ENCODE data around the gene MR1.
"Not testable (repeated sequence)": the region's sequence is repeated elsewhere in the genome, so short reads cannot be mapped to it uniquely, and the experiment has no call there.

Gene MR1

GRCh38 chr1:181033128-181033798 is 520 bp upstream of the MR1 start:
- Histone ChIP-seq H3K9me3 (ENCODE audit: control insufficient read depth, insufficient read depth, low read depth, low read length) (no peaks in the 10 kb centered on the region), H3K36me3 (ENCODE audit: control insufficient read depth, insufficient read depth, low read length) (no peaks in the 10 kb centered on the region), H3K27ac (ENCODE audit: low read depth, low read length) (no peak overlapping the region), H3K4me3 (ENCODE audit: low read depth, low read length) (no peak overlapping the region), H3K9ac (ENCODE audit: low read length) (no peak overlapping the region), H3K27me3 (ENCODE audit: control insufficient read depth, insufficient read depth, low read length) (no peaks in the 10 kb centered on the region), H3K4me1 (ENCODE audit: control insufficient read depth, insufficient read depth, low read length) (no peaks in the 10 kb centered on the region; the same call in 1 of the 2 replicates)

- H3K36me3 ChIP-seq (ENCODE audit: control insufficient read depth, insufficient read depth, low read length); H3K27ac ChIP-seq (ENCODE audit: low read depth, low read length); H3K9ac ChIP-seq (ENCODE audit: low read length); H3K4me3 ChIP-seq (ENCODE audit: low read depth, low read length); H3K4me1 ChIP-seq (ENCODE audit: control insufficient read depth, insufficient read depth, low read length); H3K27me3 ChIP-seq (ENCODE audit: control insufficient read depth, insufficient read depth, low read length); H3K9me3 ChIP-seq (ENCODE audit: control insufficient read depth, insufficient read depth, low read depth, low read length): not testable (repeated sequence)
Observed at GRCh38 chr1:181035210-181035609, 1.4 kb downstream of the MR1 start.

- Histone ChIP-seq H3K4me3 (ENCODE audit: low read depth, low read length) (no peak overlapping the region), H3K9me3 (ENCODE audit: control insufficient read depth, insufficient read depth, low read depth, low read length) (no peaks in the 10 kb centered on the region), H3K36me3 (ENCODE audit: control insufficient read depth, insufficient read depth, low read length) (no peaks in the 10 kb centered on the region), H3K9ac (ENCODE audit: low read length) (no peak overlapping the region), H3K27ac (ENCODE audit: low read depth, low read length) (no peak overlapping the region), H3K27me3 (ENCODE audit: control insufficient read depth, insufficient read depth, low read length) (no peaks in the 10 kb centered on the region), H3K4me1 (ENCODE audit: control insufficient read depth, insufficient read depth, low read length) (no peaks in the 10 kb centered on the region; the same call in 1 of the 2 replicates)
Observed at GRCh38 chr1:181036107-181036836, 2.5 kb downstream of the MR1 start.

GRCh38 chr1:181037386-181037785 is 3.6 kb downstream of the MR1 start:
- Histone ChIP-seq H3K9me3 (ENCODE audit: control insufficient read depth, insufficient read depth, low read depth, low read length) (no peaks in the 10 kb centered on the region), H3K27me3 (ENCODE audit: control insufficient read depth, insufficient read depth, low read length) (no peaks in the 10 kb centered on the region), H3K4me1 (ENCODE audit: control insufficient read depth, insufficient read depth, low read length) (no peaks in the 10 kb centered on the region; the same call in 1 of the 2 replicates), H3K27ac (ENCODE audit: low read depth, low read length) (no peak overlapping the region), H3K4me3 (ENCODE audit: low read depth, low read length) (no peak overlapping the region), H3K36me3 (ENCODE audit: control insufficient read depth, insufficient read depth, low read length) (no peaks in the 10 kb centered on the region), H3K9ac (ENCODE audit: low read length) (no peak overlapping the region)

GRCh38 chr1:181038399-181038873 is 4.7 kb downstream of the MR1 start:
- H3K4me3 ChIP-seq (ENCODE audit: low read depth, low read length): no peak overlapping the region
- no peaks in the 10 kb centered on the region for H3K27me3 ChIP-seq (ENCODE audit: control insufficient read depth, insufficient read depth, low read length)
- H3K9ac ChIP-seq (ENCODE audit: low read length): no peak overlapping the region
- no peaks in the 10 kb centered on the region for H3K36me3 ChIP-seq (ENCODE audit: control insufficient read depth, insufficient read depth, low read length)
- no peaks in the 10 kb centered on the region for H3K9me3 ChIP-seq (ENCODE audit: control insufficient read depth, insufficient read depth, low read depth, low read length)
- H3K27ac ChIP-seq (ENCODE audit: low read depth, low read length): no peak overlapping the region
- no peaks in the 10 kb centered on the region; the same call in 1 of the 2 replicates for H3K4me1 ChIP-seq (ENCODE audit: control insufficient read depth, insufficient read depth, low read length)

GRCh38 chr1:181040284-181040865 is 6.6 kb downstream of the MR1 start:
- Histone ChIP-seq H3K4me3 (ENCODE audit: low read depth, low read length) (no peak overlapping the region), H3K9me3 (ENCODE audit: control insufficient read depth, insufficient read depth, low read depth, low read length) (no peaks in the 10 kb centered on the region), H3K4me1 (ENCODE audit: control insufficient read depth, insufficient read depth, low read length) (no peaks in the 10 kb centered on the region; the same call in 1 of the 2 replicates), H3K27ac (ENCODE audit: low read depth, low read length) (no peak overlapping the region), H3K36me3 (ENCODE audit: control insufficient read depth, insufficient read depth, low read length) (no peaks in the 10 kb centered on the region), H3K27me3 (ENCODE audit: control insufficient read depth, insufficient read depth, low read length) (no peaks in the 10 kb centered on the region), H3K9ac (ENCODE audit: low read length) (no peak overlapping the region)

GRCh38 chr1:181043025-181043888 is 9.5 kb downstream of the MR1 start:
- no peak overlapping the region for H3K27ac ChIP-seq (ENCODE audit: low read depth, low read length)
- H3K9ac ChIP-seq (ENCODE audit: low read length): no peak overlapping the region

GRCh38 chr1:181044449-181044966 is 10.7 kb downstream of the MR1 start:
- H3K4me3 ChIP-seq (ENCODE audit: low read depth, low read length): no peak overlapping the region
- no peaks in the 10 kb centered on the region for H3K9me3 ChIP-seq (ENCODE audit: control insufficient read depth, insufficient read depth, low read depth, low read length)
- H3K36me3 ChIP-seq (ENCODE audit: control insufficient read depth, insufficient read depth, low read length): no peaks in the 10 kb centered on the region
- H3K27me3 ChIP-seq (ENCODE audit: control insufficient read depth, insufficient read depth, low read length): no peaks in the 10 kb centered on the region
- H3K4me1 ChIP-seq (ENCODE audit: control insufficient read depth, insufficient read depth, low read length): no peaks in the 10 kb centered on the region; the same call in 1 of the 2 replicates
- no peak overlapping the region for H3K27ac ChIP-seq (ENCODE audit: low read depth, low read length)
- H3K9ac ChIP-seq (ENCODE audit: low read length): no peak overlapping the region

More at GRCh38 chr1:181043025-181043888, 9.5 kb downstream of the MR1 start:
- H3K36me3 ChIP-seq (ENCODE audit: control insufficient read depth, insufficient read depth, low read length): no peaks in the 10 kb centered on the region
- H3K4me1 ChIP-seq (ENCODE audit: control insufficient read depth, insufficient read depth, low read length): no peaks in the 10 kb centered on the region; the same call in 1 of the 2 replicates
- no peaks in the 10 kb centered on the region for H3K27me3 ChIP-seq (ENCODE audit: control insufficient read depth, insufficient read depth, low read length)
- H3K4me3 ChIP-seq (ENCODE audit: low read depth, low read length): no peak overlapping the region
- no peaks in the 10 kb centered on the region for H3K9me3 ChIP-seq (ENCODE audit: control insufficient read depth, insufficient read depth, low read depth, low read length)

GRCh38 chr1:181045946-181046345 is 12.2 kb downstream of the MR1 start:
- not testable (repeated sequence) for H3K4me1 ChIP-seq (ENCODE audit: control insufficient read depth, insufficient read depth, low read length); H3K9ac ChIP-seq (ENCODE audit: low read length); H3K27me3 ChIP-seq (ENCODE audit: control insufficient read depth, insufficient read depth, low read length); H3K36me3 ChIP-seq (ENCODE audit: control insufficient read depth, insufficient read depth, low read length); H3K4me3 ChIP-seq (ENCODE audit: low read depth, low read length); H3K9me3 ChIP-seq (ENCODE audit: control insufficient read depth, insufficient read depth, low read depth, low read length); H3K27ac ChIP-seq (ENCODE audit: low read depth, low read length)

- H3K4me1 ChIP-seq (ENCODE audit: control insufficient read depth, insufficient read depth, low read length): no peaks in the 10 kb centered on the region; the same call in 1 of the 2 replicates
- H3K4me3 ChIP-seq (ENCODE audit: low read depth, low read length): no peak overlapping the region
- no peak overlapping the region for H3K9ac ChIP-seq (ENCODE audit: low read length)
- H3K9me3 ChIP-seq (ENCODE audit: control insufficient read depth, insufficient read depth, low read depth, low read length): no peaks in the 10 kb centered on the region
- H3K27ac ChIP-seq (ENCODE audit: low read depth, low read length): no peak overlapping the region
- no peaks in the 10 kb centered on the region for H3K27me3 ChIP-seq (ENCODE audit: control insufficient read depth, insufficient read depth, low read length)
- H3K36me3 ChIP-seq (ENCODE audit: control insufficient read depth, insufficient read depth, low read length): no peaks in the 10 kb centered on the region
Observed at GRCh38 chr1:181049378-181049777, 15.6 kb downstream of the MR1 start.

Data from HUES6 (cell line).